GM21367 (cell line): Measurements from ENCODE around the gene PTTG1IP.

Experiments used
- ATAC-seq: cut with Tn5 transposase; IDR thresholded peaks from one replicate; pipeline ENCODE4 v1.9.1; 2021; ENCODE audit not compliant: unreplicated experiment

Gene PTTG1IP

GRCh38 chr21:44831227-44831860 is 42.1 kb downstream of the PTTG1IP start:
- ATAC-seq: no peak

- ATAC-seq: no peak
These were observed 43.9 kb downstream of the PTTG1IP start for GRCh38 chr21:44829507-44830092.

GRCh38 chr21:44828362-44829056 is 45.0 kb downstream of the PTTG1IP start:
- ATAC-seq: no peak

- no peak for ATAC-seq
These were observed 50.3 kb downstream of the PTTG1IP start for GRCh38 chr21:44823179-44823660.

GRCh38 chr21:44822484-44823178 is 50.9 kb downstream of the PTTG1IP start:
- no peak for ATAC-seq

- ATAC-seq: no peak
These were observed 52.6 kb downstream of the PTTG1IP start for GRCh38 chr21:44820851-44821250.

- ATAC-seq: no peak
These were observed 53.9 kb downstream of the PTTG1IP start for GRCh38 chr21:44819283-44820243.

GRCh38 chr21:44818640-44819011 is 54.9 kb downstream of the PTTG1IP start:
- no peak for ATAC-seq

GRCh38 chr21:44817914-44818639 is 55.4 kb downstream of the PTTG1IP start, which contains the start of gene SUMO3:
TSS of gene SUMO3 (minus strand) at chr21:44818062. CDS start at chr21:44817968, 94 bp downstream.
- peak; percentile 50 for ATAC-seq

- ATAC-seq: peak; percentile 53
These were observed 56.0 kb downstream of the PTTG1IP start for GRCh38 chr21:44817506-44817880.

GRCh38 chr21:44816761-44817505 is 56.6 kb downstream of the PTTG1IP start:
- ATAC-seq: no peak

GRCh38 chr21:44815852-44816628 is 57.5 kb downstream of the PTTG1IP start:
- no peak for ATAC-seq

- no peak for ATAC-seq
These were observed 58.3 kb downstream of the PTTG1IP start for GRCh38 chr21:44815225-44815624.

- ATAC-seq: no peak
These were observed 58.9 kb downstream of the PTTG1IP start for GRCh38 chr21:44814498-44815023.

GRCh38 chr21:44813727-44814126 is 59.8 kb downstream of the PTTG1IP start:
- no peak for ATAC-seq

GRCh38 chr21:44813149-44813548 is 60.3 kb downstream of the PTTG1IP start:
- no peak for ATAC-seq

- ATAC-seq: no peak
These were observed 60.9 kb downstream of the PTTG1IP start for GRCh38 chr21:44812640-44813039.

- ATAC-seq: no peak
These were observed 62.7 kb downstream of the PTTG1IP start for GRCh38 chr21:44810779-44811178.
